ENCODE data around the gene PAPSS2.

The PAPSS2 gene

GRCh38 chr10:87684001-87684638 is 24.4 kb downstream of the PAPSS2 start:
- no peaks in the 10 kb centered on the region for H3K36me3 ChIP-seq (ENCODE audit: control insufficient read depth in 1 of 2, insufficient read depth in 2 of 2, low read length in 2 of 2)
- H3K23ac ChIP-seq (ENCODE audit: low read length), result no peak overlapping the region
- H2BK12ac ChIP-seq (ENCODE audit: low read length), result no peak overlapping the region
- H4K12ac ChIP-seq (ENCODE audit: low read depth, low read length), result no peak overlapping the region
- H3K27me3 ChIP-seq (ENCODE audit: insufficient read depth, low read length), result no peaks in the 10 kb centered on the region
- H3K4me1 ChIP-seq (ENCODE audit: control insufficient read depth in 1 of 2, insufficient read depth in 2 of 2, low read length in 2 of 2), result no peaks in the 10 kb centered on the region
- no peak overlapping the region for H2BK120ac ChIP-seq (ENCODE audit: insufficient read depth, low read length, poor library complexity)
- H2AFZ ChIP-seq (ENCODE audit: insufficient read depth, low read length, poor library complexity), result no peak overlapping the region
- H3K9me3 ChIP-seq (ENCODE audit: insufficient read depth, low read depth, low read length), result no peaks in the 10 kb centered on the region
- WGBS (ENCODE audit: extremely low coverage, insufficient coverage, insufficient read length), result no CpG with 5 or more reads among the region's 7 CpGs
- no peaks in the 10 kb centered on the region for H3K79me1 ChIP-seq (ENCODE audit: low read length)
- H2BK5ac ChIP-seq (ENCODE audit: low read depth, low read length, poor library complexity), result no peak overlapping the region
- H2AK5ac ChIP-seq (ENCODE audit: low read length), result no peak overlapping the region
- no peak overlapping the region for H4K91ac ChIP-seq (ENCODE audit: low read depth, low read length)
- H3K14ac ChIP-seq (ENCODE audit: low read length), result no peak overlapping the region
- no peak overlapping the region for H3K18ac ChIP-seq (ENCODE audit: low read length)
- H3K4ac ChIP-seq (ENCODE audit: low read depth, low read length), result no peak overlapping the region
- H4K8ac ChIP-seq (ENCODE audit: low read depth, low read length), result no peak overlapping the region
- H3K4me2 ChIP-seq (ENCODE audit: low read length), result no peak overlapping the region
- no peak overlapping the region for H3K9ac ChIP-seq (ENCODE audit: low read length)
- H3K79me2 ChIP-seq (ENCODE audit: control insufficient read depth, insufficient read depth, low read length, poor library complexity), result no peaks in the 10 kb centered on the region
- peak; percentile 62 to 83 for DNase-seq
- H3K4me3 ChIP-seq (ENCODE audit: low read depth, low read length), result no peak overlapping the region
- H3K27ac ChIP-seq (ENCODE audit: low read depth, low read length), result no peak overlapping the region

DNA sequence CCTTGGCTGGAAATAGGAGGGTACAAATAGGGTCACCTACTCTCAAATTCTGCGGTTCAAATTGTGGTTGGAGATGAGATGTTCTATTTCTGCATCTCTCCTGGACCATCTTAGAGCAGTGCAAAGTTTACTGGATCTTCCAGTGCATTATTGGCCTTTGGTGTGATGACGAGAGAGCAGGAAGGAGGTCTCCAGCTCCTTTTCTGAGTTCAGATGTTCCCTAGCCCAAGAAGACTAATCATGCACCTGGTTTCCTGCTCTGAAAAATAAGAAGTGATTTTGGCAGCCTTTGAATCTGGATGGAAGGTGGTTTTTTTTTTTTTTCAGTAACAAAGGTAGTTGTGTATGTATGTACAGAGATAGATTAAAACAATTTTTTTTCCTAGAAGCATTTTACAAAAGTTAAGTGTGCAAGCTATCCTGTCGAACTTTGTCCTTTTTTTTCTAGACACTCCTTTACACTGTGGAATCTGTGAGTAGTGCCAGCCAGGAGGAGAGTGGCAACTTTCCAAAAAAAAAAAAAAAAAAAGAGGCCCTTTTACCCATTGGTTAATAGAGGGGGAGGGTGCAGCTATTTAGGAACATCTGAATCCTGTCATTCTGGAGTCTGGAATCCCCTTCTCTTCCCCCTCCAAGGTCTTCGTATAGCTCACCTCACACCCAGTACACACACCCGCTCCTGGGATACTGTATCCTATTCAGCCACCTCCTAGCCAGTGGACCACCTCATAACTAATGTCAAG is 26.3 kb downstream of the PAPSS2 start:
- Histone ChIP-seq H3K18ac (ENCODE audit: low read length) (no peak overlapping the region), H2BK5ac (ENCODE audit: low read depth, low read length, poor library complexity) (no peak overlapping the region), H3K4me2 (ENCODE audit: low read length) (no peak overlapping the region), H4K91ac (ENCODE audit: low read depth, low read length) (no peak overlapping the region), H3K14ac (ENCODE audit: low read length) (no peak overlapping the region), H4K12ac (ENCODE audit: low read depth, low read length) (no peak overlapping the region), H3K9ac (ENCODE audit: low read length) (no peak overlapping the region), H2BK12ac (ENCODE audit: low read length) (no peak overlapping the region), H3K4me1 (ENCODE audit: control insufficient read depth in 1 of 2, insufficient read depth in 2 of 2, low read length in 2 of 2) (no peaks in the 10 kb centered on the region), H3K79me1 (ENCODE audit: low read length) (no peaks in the 10 kb centered on the region), H2AK5ac (ENCODE audit: low read length) (no peak overlapping the region), H3K4me3 (ENCODE audit: low read depth, low read length) (no peak overlapping the region), H3K36me3 (ENCODE audit: control insufficient read depth in 1 of 2, insufficient read depth in 2 of 2, low read length in 2 of 2) (no peaks in the 10 kb centered on the region), H4K8ac (ENCODE audit: low read depth, low read length) (no peak overlapping the region), H3K4ac (ENCODE audit: low read depth, low read length) (no peak overlapping the region), H3K23ac (ENCODE audit: low read length) (no peak overlapping the region), H3K79me2 (ENCODE audit: control insufficient read depth, insufficient read depth, low read length, poor library complexity) (no peaks in the 10 kb centered on the region), H3K27ac (ENCODE audit: low read depth, low read length) (no peak overlapping the region), H2BK120ac (ENCODE audit: insufficient read depth, low read length, poor library complexity) (no peak overlapping the region), H2AFZ (ENCODE audit: insufficient read depth, low read length, poor library complexity) (no peak overlapping the region), H3K9me3 (ENCODE audit: insufficient read depth, low read depth, low read length) (no peaks in the 10 kb centered on the region), H3K27me3 (ENCODE audit: insufficient read depth, low read length) (no peaks in the 10 kb centered on the region)
- DNase-seq, result no peak
- WGBS (ENCODE audit: extremely low coverage, insufficient coverage, insufficient read length), result no CpG with 5 or more reads among the region's 5 CpGs

DNA sequence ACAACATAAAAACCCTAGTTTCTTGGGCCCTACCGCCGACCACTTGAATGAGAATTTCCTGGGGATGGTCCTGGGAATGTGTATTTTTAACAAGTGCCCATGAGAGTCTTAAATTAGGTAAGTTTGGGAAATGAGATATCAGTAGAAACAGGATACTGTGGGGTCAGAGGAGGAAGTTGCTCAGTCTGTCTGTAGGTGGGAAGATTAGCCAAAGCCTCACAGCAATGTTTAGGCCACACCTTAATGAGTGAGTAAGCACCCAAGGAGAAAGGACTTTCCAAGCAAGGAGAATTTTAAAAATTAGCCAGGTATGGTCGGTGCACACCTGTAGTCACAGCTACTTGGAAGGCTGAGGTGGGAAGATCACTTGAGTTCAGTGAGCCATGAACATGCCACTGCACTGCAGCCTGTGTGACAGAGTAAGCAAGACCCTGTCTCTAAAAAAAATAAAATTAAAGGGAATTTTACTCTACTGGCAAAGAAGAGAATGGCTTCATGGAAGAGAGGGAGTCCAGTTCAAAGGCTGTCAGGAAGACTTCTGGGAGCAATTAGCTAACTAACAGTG is 31.9 kb downstream of the PAPSS2 start:
- no peak overlapping the region for H2BK120ac ChIP-seq (ENCODE audit: insufficient read depth, low read length, poor library complexity)
- peak in 1 of 2 donors; percentile 61 for DNase-seq
- no peak overlapping the region for H4K91ac ChIP-seq (ENCODE audit: low read depth, low read length)
- H3K23ac ChIP-seq (ENCODE audit: low read length), result no peak overlapping the region
- H3K79me1 ChIP-seq (ENCODE audit: low read length), result no peaks in the 10 kb centered on the region
- H3K4me2 ChIP-seq (ENCODE audit: low read length), result no peak overlapping the region
- WGBS (ENCODE audit: extremely low coverage, insufficient coverage, insufficient read length), result no CpG with 5 or more reads among the region's 3 CpGs
- H2AK5ac ChIP-seq (ENCODE audit: low read length), result no peak overlapping the region
- no peak overlapping the region for H3K14ac ChIP-seq (ENCODE audit: low read length)
- H2BK5ac ChIP-seq (ENCODE audit: low read depth, low read length, poor library complexity), result no peak overlapping the region
- H3K18ac ChIP-seq (ENCODE audit: low read length), result no peak overlapping the region
- H3K27me3 ChIP-seq (ENCODE audit: insufficient read depth, low read length), result no peaks in the 10 kb centered on the region
- H2BK12ac ChIP-seq (ENCODE audit: low read length), result no peak overlapping the region
- H4K8ac ChIP-seq (ENCODE audit: low read depth, low read length), result no peak overlapping the region
- H2AFZ ChIP-seq (ENCODE audit: insufficient read depth, low read length, poor library complexity), result no peak overlapping the region
- no peaks in the 10 kb centered on the region for H3K36me3 ChIP-seq (ENCODE audit: control insufficient read depth in 1 of 2, insufficient read depth in 2 of 2, low read length in 2 of 2)
- no peak overlapping the region for H3K4me3 ChIP-seq (ENCODE audit: low read depth, low read length)
- no peaks in the 10 kb centered on the region for H3K79me2 ChIP-seq (ENCODE audit: control insufficient read depth, insufficient read depth, low read length, poor library complexity)
- no peak overlapping the region for H3K27ac ChIP-seq (ENCODE audit: low read depth, low read length)
- no peaks in the 10 kb centered on the region for H3K4me1 ChIP-seq (ENCODE audit: control insufficient read depth in 1 of 2, insufficient read depth in 2 of 2, low read length in 2 of 2)
- H3K4ac ChIP-seq (ENCODE audit: low read depth, low read length), result no peak overlapping the region
- no peaks in the 10 kb centered on the region for H3K9me3 ChIP-seq (ENCODE audit: insufficient read depth, low read depth, low read length)
- H3K9ac ChIP-seq (ENCODE audit: low read length), result no peak overlapping the region
- no peak overlapping the region for H4K12ac ChIP-seq (ENCODE audit: low read depth, low read length)

GRCh38 chr10:87692956-87693484 is 33.3 kb downstream of the PAPSS2 start:
- Histone ChIP-seq H3K27ac (ENCODE audit: low read depth, low read length) (no peak overlapping the region), H3K4ac (ENCODE audit: low read depth, low read length) (no peak overlapping the region), H3K4me3 (ENCODE audit: low read depth, low read length) (no peak overlapping the region), H3K14ac (ENCODE audit: low read length) (no peak overlapping the region), H4K91ac (ENCODE audit: low read depth, low read length) (no peak overlapping the region), H3K4me1 (ENCODE audit: control insufficient read depth in 1 of 2, insufficient read depth in 2 of 2, low read length in 2 of 2) (no peaks in the 10 kb centered on the region), H2BK120ac (ENCODE audit: insufficient read depth, low read length, poor library complexity) (no peak overlapping the region), H2AK5ac (ENCODE audit: low read length) (no peak overlapping the region), H3K18ac (ENCODE audit: low read length) (no peak overlapping the region), H3K27me3 (ENCODE audit: insufficient read depth, low read length) (no peaks in the 10 kb centered on the region), H3K9me3 (ENCODE audit: insufficient read depth, low read depth, low read length) (no peaks in the 10 kb centered on the region), H3K79me2 (ENCODE audit: control insufficient read depth, insufficient read depth, low read length, poor library complexity) (no peaks in the 10 kb centered on the region), H4K12ac (ENCODE audit: low read depth, low read length) (no peak overlapping the region), H2BK12ac (ENCODE audit: low read length) (no peak overlapping the region), H2BK5ac (ENCODE audit: low read depth, low read length, poor library complexity) (no peak overlapping the region), H3K23ac (ENCODE audit: low read length) (no peak overlapping the region), H4K8ac (ENCODE audit: low read depth, low read length) (no peak overlapping the region), H3K9ac (ENCODE audit: low read length) (no peak overlapping the region), H2AFZ (ENCODE audit: insufficient read depth, low read length, poor library complexity) (no peak overlapping the region), H3K4me2 (ENCODE audit: low read length) (no peak overlapping the region), H3K36me3 (ENCODE audit: control insufficient read depth in 1 of 2, insufficient read depth in 2 of 2, low read length in 2 of 2) (no peaks in the 10 kb centered on the region), H3K79me1 (ENCODE audit: low read length) (no peaks in the 10 kb centered on the region)
- no CpG with 5 or more reads among the region's 3 CpGs for WGBS (ENCODE audit: extremely low coverage, insufficient coverage, insufficient read length)
- no peak for DNase-seq

All from trophoblast cell (in vitro differentiated cells and primary cell).